SK-N-MC (cell line): ENCODE data around the gene TPD52L1.

ENCODE experiments used
- DNase-seq: peaks from one replicate; pipeline ENCODE4 v3.0.0-alpha.2; 2011; ENCODE audit warnings: low read depth, low spot score
- H3K27ac ChIP-seq: fragments of 200-600 bp; sonication (generic); 2 replicates; pipeline ENCODE4 v1.5.1; 2016; ENCODE audit warnings: mixed run types
- H3K36me3 ChIP-seq: fragments of 200-600 bp; sonication (generic); 2 replicates; pipeline ENCODE4 v1.6.1; 2017; ENCODE audit warnings: antibody characterized with exemption, low read length, mixed read lengths; ENCODE audit not compliant: insufficient read depth
- H3K4me3 ChIP-seq: fragments of 200-600 bp; sonication (generic); 2 replicates; pipeline ENCODE4 v1.5.1; 2016
- H3K9ac ChIP-seq: fragments of 200-600 bp; sonication (generic); 2 replicates; pipeline ENCODE4 v1.8.0; 2017; ENCODE audit warnings: mixed run types, mixed read lengths; ENCODE audit not compliant: insufficient read length
- H3K9me3 ChIP-seq: fragments of 200-600 bp; sonication (generic); 2 replicates; pipeline ENCODE4 v1.6.1; 2017; ENCODE audit warnings: low read depth, mild to moderate bottlenecking, antibody characterized with exemption, low read length, moderate library complexity, mixed read lengths
- EZH2 ChIP-seq: fragments of 200-600 bp; sonication (generic); IDR thresholded peaks from one replicate; pipeline ENCODE4 v1.6.1; 2017; ENCODE audit warnings: antibody characterized with exemption
- FOXP2 ChIP-seq: optimal IDR thresholded peaks from 2 replicates; pipeline ENCODE3; 2011; ENCODE audit warnings: mild to moderate bottlenecking, moderate library complexity; ENCODE audit not compliant: insufficient read depth; ENCODE audit errors: extremely low read length, control extremely low read depth
- POLR2AphosphoS5 ChIP-seq: IDR thresholded peaks from 2 replicates; pipeline ENCODE4 v1.6.1; 2012; ENCODE audit warnings: mild to moderate bottlenecking, low read depth, low read length, borderline replicate concordance

TPD52L1 gene

GRCh38 chr6:125245523-125246264 is 92.1 kb downstream of the TPD52L1 start:
- H3K27ac ChIP-seq = no peak overlapping the region
- H3K36me3 ChIP-seq = no peaks in the 10 kb centered on the region
- TF ChIP-seq EZH2 (no peak), POLR2AphosphoS5 (no peak), FOXP2 (no peak)
- H3K9ac ChIP-seq = no peak overlapping the region
- no peak for DNase-seq
- H3K4me3 ChIP-seq = no peak overlapping the region
- no peaks in the 10 kb centered on the region; the same call in 1 of the 2 replicates for H3K9me3 ChIP-seq

GRCh38 chr6:125246566-125246965 is 93.0 kb downstream of the TPD52L1 start:
- no peak overlapping the region for H3K9ac ChIP-seq
- no peak overlapping the region for H3K27ac ChIP-seq
- H3K4me3 ChIP-seq = no peak overlapping the region
- DNase-seq = no peak
- no peaks in the 10 kb centered on the region; the same call in 1 of the 2 replicates for H3K9me3 ChIP-seq
- TF ChIP-seq FOXP2 = no peak
- TF ChIP-seq POLR2AphosphoS5 = no peak
- no peak for TF ChIP-seq EZH2
- no peaks in the 10 kb centered on the region for H3K36me3 ChIP-seq

DNA sequence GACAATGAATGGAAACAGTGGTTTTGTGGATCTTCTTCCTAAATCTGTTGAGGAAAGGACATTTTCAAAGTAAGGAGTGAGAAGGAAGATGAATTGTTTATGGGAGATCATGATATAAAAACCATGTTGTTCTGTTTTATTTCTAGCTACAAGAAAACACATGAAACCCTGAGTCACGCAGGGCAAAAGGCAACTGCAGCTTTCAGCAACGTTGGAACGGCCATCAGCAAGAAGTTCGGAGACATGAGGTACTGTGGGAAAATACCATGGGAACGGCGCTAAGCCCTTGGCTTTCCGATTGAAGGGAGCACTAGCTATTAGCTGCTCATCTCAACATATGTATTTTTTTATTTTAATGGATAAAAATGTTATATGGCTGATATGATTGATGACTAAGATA is 94.6 kb downstream of the TPD52L1 start:
- H3K36me3 ChIP-seq = no peaks in the 10 kb centered on the region
- TF ChIP-seq EZH2 (no peak), FOXP2 (no peak), POLR2AphosphoS5 (no peak)
- no peaks in the 10 kb centered on the region for H3K9me3 ChIP-seq
- H3K9ac ChIP-seq = no peak overlapping the region
- DNase-seq = no peak
- H3K27ac ChIP-seq = no peak overlapping the region
- no peak overlapping the region for H3K4me3 ChIP-seq

DNA sequence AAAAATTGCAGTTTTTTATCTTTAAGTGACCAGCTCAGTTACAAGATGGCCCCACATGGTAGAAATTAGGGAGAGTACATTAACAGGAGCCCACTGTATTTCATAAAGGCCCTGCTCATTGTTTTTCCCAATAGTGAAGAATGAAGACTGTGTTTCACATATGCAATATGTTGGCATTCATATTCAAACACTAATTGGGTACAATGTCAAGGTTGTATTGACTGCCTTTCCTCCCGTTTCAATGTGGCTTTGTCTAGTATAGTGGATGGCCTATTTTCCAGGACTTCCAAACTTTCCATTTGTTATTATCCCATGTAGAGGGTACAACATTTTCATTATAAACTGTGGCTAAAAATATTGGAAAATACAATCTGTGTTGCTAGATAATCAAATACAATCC is 96.9 kb downstream of the TPD52L1 start:
- Histone ChIP-seq H3K4me3 (no peak overlapping the region), H3K9ac (no peak overlapping the region), H3K9me3 (no peaks in the 10 kb centered on the region), H3K36me3 (no peaks in the 10 kb centered on the region), H3K27ac (no peak overlapping the region)
- DNase-seq = no peak
- no peak for TF ChIP-seq EZH2
- no peak for TF ChIP-seq POLR2AphosphoS5

DNA sequence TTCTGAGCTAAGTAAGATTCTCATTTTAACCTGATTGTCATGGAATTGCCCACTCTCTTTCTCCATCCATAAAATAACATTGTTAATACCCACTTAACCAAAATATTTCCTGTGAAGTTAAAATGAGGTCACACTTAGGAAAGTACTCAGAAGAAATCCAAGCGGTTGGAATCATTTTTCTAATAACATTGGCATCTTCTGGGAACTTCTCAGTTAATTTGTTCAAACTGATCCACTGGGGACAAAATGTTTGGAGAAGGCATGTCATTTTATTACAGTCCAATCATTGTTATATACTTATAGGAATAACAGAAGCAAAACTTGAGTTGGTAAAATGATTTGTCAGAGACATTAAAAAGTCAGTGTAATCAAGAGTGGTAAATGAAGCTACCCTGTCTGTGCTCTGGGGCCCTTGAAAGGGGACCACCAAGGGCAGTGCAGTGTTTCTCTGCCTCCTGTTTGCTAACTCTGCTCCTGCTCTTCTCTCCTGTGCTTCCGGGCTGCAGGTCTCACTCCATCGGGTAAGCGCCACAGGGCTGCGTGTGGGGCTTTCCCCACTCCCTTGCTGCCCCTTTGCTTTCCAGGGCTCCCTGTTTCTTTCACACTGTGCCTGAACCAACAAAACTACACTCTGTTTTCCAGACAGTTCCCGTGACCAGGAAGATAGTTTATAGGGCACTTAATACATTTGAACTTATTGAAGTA is 98.1 kb downstream of the TPD52L1 start:
- Histone ChIP-seq H3K9me3 (no peaks in the 10 kb centered on the region), H3K4me3 (peak overlapping the region; percentile 2; the same call in 1 of the 2 replicates), H3K27ac (no peak overlapping the region), H3K36me3 (no peaks in the 10 kb centered on the region), H3K9ac (no peak overlapping the region)
- DNase-seq = no peak
- TF ChIP-seq POLR2AphosphoS5 = no peak
- no peak for TF ChIP-seq EZH2
- TF ChIP-seq FOXP2 = no peak

DNA sequence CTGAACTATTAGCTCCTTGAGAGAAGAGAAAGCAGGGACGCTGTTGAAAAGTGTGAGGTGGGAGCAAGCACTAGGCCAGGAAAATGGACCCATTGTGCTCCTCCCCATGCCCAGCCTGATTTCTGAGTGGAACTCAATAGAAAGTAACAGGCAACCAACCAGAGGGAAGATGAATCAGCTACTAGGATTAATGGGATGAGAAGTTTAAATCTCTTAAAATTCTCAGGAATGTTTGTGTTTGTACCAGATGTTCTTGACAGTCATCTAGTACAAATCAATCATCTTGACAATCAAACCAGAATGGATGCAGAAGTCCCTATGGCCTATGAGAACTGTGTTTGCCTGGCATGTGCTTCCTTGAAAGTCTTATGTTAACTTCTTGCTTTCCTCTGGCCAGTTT is 99.3 kb downstream of the TPD52L1 start:
- no peaks in the 10 kb centered on the region for H3K36me3 ChIP-seq
- DNase-seq = no peak
- H3K9me3 ChIP-seq = no peaks in the 10 kb centered on the region
- no peak overlapping the region for H3K9ac ChIP-seq
- no peak for TF ChIP-seq POLR2AphosphoS5
- no peak for TF ChIP-seq FOXP2
- TF ChIP-seq EZH2 = no peak
- H3K4me3 ChIP-seq = no peak overlapping the region
- H3K27ac ChIP-seq = no peak overlapping the region

DNA sequence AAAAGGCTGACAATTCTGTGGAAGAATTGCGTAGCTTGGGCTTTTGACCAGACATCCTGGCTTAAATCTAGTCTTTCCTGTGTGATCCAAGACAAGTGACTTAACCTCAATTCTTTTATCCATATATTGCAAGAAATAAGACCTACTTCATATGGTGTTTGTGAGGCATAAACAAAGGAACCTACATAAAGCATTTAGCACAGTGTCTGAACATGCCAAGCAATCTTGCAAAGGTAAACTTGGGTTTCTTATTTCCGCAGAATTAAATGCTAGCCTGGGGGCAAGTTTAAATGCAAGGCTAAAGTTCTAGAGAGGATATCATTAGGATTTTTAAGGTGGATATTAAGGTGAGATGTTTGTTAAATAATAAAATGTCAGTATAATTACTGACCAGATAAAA is 100.3 kb downstream of the TPD52L1 start:
- H3K27ac ChIP-seq = no peak overlapping the region
- DNase-seq = no peak
- no peak overlapping the region for H3K4me3 ChIP-seq
- no peak overlapping the region for H3K9ac ChIP-seq
- TF ChIP-seq FOXP2 (no peak), POLR2AphosphoS5 (no peak), EZH2 (no peak)
- H3K36me3 ChIP-seq = no peaks in the 10 kb centered on the region
- no peaks in the 10 kb centered on the region for H3K9me3 ChIP-seq

GRCh38 chr6:125254321-125254720 is 100.7 kb downstream of the TPD52L1 start:
- no peak for TF ChIP-seq EZH2
- TF ChIP-seq FOXP2 = no peak
- no peak for TF ChIP-seq POLR2AphosphoS5
- Histone ChIP-seq H3K27ac (no peak overlapping the region), H3K9me3 (no peaks in the 10 kb centered on the region), H3K36me3 (no peaks in the 10 kb centered on the region), H3K4me3 (no peak overlapping the region), H3K9ac (no peak overlapping the region)
- DNase-seq = no peak

DNA sequence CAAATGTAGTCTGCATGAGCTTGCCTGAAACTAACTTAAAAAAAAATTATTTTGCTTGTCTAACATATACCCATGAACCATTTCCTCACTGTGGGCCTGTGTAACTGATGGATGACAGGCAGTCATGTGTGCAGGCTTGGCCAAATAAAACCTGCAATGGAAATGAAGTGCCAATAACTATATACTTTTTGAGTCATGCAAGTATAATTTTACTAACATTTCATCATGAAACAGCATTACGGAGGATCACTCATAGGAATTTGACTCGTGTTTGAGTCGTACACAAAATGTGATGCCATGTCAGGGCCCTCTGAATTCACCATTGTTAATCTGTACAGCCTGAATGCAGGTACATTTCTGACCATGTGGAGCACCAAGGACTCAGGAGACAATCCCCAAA is 101.6 kb downstream of the TPD52L1 start:
- TF ChIP-seq POLR2AphosphoS5 (no peak), FOXP2 (no peak), EZH2 (no peak)
- no peak overlapping the region for H3K27ac ChIP-seq
- H3K4me3 ChIP-seq = no peak overlapping the region
- H3K36me3 ChIP-seq = no peaks in the 10 kb centered on the region
- H3K9ac ChIP-seq = no peak overlapping the region
- H3K9me3 ChIP-seq = no peaks in the 10 kb centered on the region
- no peak for DNase-seq
